Measurements from ENCODE around the gene CHST11. TPM values are rescaled to one million over a fixed set of nuclear protein-coding genes. Genes with fewer than 3 reads are reported as not detected.

Gene CHST11
- total RNA-seq, 4 donors from 2014 or later, result 5.7 to 15.7 (median 7.1) TPM

DNA sequence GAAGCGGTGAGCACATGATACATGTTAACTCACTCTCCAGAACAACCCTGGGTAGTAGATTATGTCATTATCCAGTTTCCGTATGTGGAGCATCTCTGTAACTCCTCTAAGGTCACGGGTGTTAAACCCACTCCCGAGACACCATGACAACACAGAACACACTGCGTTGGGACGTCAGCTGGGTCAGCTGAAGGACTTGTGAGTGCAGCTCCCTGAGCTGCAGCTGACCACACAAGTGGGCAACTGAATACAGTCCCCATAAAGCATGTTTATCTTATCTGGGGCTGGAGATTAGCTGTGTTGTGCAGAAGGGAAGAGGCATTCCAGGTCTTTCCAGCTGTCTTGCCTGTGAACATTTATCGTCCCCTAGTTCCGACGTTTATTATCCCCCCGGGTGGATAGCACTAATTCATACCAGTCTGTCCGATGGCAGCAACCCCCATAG is 211.5 kb downstream of the CHST11 start:
- Histone ChIP-seq H3K27ac (replicated peaks in 1 of 4) (peak overlapping the region; percentile 20 to 62 (median 41)), H3K9me3 (no peaks in the 10 kb centered on the region), H3K4me3 (no peak overlapping the region), H3K27me3 (no peaks in the 10 kb centered on the region), H3K36me3 (no peaks in the 10 kb centered on the region), H3K4me1 (peaks cover 48 to 67% (median 63%) of the 10 kb centered on the region in 4 donors)
- DNase-seq (ENCODE audit: extremely low spot score), result no peak
- TF ChIP-seq, protein P1, sequence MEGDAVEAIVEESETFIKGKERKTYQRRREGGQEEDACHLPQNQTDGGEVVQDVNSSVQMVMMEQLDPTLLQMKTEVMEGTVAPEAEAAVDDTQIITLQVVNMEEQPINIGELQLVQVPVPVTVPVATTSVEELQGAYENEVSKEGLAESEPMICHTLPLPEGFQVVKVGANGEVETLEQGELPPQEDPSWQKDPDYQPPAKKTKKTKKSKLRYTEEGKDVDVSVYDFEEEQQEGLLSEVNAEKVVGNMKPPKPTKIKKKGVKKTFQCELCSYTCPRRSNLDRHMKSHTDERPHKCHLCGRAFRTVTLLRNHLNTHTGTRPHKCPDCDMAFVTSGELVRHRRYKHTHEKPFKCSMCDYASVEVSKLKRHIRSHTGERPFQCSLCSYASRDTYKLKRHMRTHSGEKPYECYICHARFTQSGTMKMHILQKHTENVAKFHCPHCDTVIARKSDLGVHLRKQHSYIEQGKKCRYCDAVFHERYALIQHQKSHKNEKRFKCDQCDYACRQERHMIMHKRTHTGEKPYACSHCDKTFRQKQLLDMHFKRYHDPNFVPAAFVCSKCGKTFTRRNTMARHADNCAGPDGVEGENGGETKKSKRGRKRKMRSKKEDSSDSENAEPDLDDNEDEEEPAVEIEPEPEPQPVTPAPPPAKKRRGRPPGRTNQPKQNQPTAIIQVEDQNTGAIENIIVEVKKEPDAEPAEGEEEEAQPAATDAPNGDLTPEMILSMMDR (IDR thresholded peaks at IDR 0.05), result no peak
- TF ChIP-seq POLR2A (IDR thresholded peaks at IDR 0.05; ENCODE audit: low read depth) (no peak), EP300 (IDR thresholded peaks at IDR 0.05) (no peak), POLR2AphosphoS5 (IDR thresholded peaks at IDR 0.05) (no peak)
- WGBS, result 47% methylated on average over 11 of the region's 11 CpGs
- intact Hi-C loops (cut with DNase I), result no loop called here

DNA sequence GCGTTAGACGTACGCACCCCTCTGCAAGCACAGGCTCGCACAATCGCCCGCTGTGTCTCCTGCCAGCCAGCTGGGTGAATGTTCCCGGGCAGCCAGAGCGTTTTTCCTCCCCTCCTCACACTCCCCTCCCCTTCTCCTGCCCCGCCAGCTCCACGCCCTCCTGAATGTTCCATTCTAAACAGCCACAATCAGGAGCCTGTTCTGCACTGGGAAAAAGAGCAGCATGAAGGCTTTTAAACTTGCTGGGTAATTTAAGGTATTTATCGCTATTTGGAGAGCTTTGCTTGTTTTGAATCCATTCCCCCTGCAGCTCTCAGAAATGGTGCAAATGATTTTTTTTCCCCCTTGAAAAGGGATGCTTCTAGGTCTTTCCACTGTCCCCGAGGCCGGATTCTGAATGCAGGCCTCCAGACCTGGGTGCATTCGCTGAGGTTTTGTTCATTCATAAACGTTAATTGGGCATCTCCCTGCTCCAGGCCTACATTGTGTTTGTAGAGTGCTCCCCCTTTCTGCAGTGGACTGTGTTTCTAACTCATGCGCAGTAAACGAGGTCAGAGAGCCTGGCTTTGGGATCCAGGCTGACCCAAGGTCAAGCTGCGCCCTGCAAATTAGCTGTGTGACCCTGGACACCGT is 212.5 kb downstream of the CHST11 start:
- Histone ChIP-seq H3K36me3 (no peaks in the 10 kb centered on the region), H3K4me3 (peak overlapping the region in 1 of 4 donors; percentile 7), H3K4me1 (peaks cover 53 to 73% (median 68%) of the 10 kb centered on the region in 4 donors), H3K27me3 (no peaks in the 10 kb centered on the region), H3K27ac (replicated peaks in 1 of 4) (peak overlapping the region; percentile 24 to 62 (median 46)), H3K9me3 (no peaks in the 10 kb centered on the region)
- intact Hi-C loops (cut with DNase I), result no loop called here
- TF ChIP-seq POLR2A (IDR thresholded peaks at IDR 0.05; ENCODE audit: low read depth) (no peak), POLR2AphosphoS5 (IDR thresholded peaks at IDR 0.05) (peak in 1 of 2 donors; percentile 15), EP300 (IDR thresholded peaks at IDR 0.05) (no peak)
- TF ChIP-seq, protein P1 (IDR thresholded peaks at IDR 0.05), result peak in 1 of 3 experiments; percentile 16
- no peak for DNase-seq (ENCODE audit: extremely low spot score)
- 52% methylated on average over 19 of the region's 19 CpGs for WGBS

DNA sequence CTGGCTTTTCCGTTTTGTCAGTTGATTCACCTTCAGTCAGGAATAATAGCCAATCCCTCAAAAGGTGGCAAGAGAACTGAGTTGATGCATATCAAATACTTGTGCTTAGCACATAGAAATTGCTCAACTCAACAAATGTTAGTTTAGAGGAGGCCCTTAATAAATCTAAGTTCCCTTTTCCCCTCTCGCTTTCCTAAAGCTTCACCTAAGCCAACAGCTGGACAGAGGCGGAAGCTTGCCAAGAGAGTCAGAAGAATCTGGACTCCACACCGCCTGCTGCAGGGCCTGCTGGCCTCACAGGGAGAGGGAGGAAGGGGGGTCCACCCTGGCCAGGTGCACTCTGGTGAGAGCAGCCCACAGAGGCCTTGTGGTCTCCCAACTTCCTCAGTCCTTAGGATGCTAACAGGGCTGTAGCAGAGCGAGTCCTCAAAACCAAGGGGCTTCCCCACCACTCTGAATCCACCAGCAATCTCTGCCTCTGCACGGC is 213.1 kb downstream of the CHST11 start:
- no peak overlapping the region for H3K4me3 ChIP-seq
- peaks cover 53 to 70% (median 67%) of the 10 kb centered on the region in 4 donors for H3K4me1 ChIP-seq
- H3K27me3 ChIP-seq, result no peaks in the 10 kb centered on the region
- TF ChIP-seq POLR2A (IDR thresholded peaks at IDR 0.05; ENCODE audit: low read depth) (no peak), POLR2AphosphoS5 (IDR thresholded peaks at IDR 0.05) (no peak), EP300 (IDR thresholded peaks at IDR 0.05) (no peak)
- TF ChIP-seq, protein P1 (IDR thresholded peaks at IDR 0.05), result no peak
- H3K9me3 ChIP-seq, result no peaks in the 10 kb centered on the region
- H3K36me3 ChIP-seq, result no peaks in the 10 kb centered on the region
- 61% methylated on average over 6 of the region's 6 CpGs for WGBS
- H3K27ac ChIP-seq (replicated peaks in 1 of 4), result peak overlapping the region; percentile 24 to 62 (median 44)
- no peak for DNase-seq (ENCODE audit: extremely low spot score)
- intact Hi-C loops (cut with DNase I), result no loop called here

DNA sequence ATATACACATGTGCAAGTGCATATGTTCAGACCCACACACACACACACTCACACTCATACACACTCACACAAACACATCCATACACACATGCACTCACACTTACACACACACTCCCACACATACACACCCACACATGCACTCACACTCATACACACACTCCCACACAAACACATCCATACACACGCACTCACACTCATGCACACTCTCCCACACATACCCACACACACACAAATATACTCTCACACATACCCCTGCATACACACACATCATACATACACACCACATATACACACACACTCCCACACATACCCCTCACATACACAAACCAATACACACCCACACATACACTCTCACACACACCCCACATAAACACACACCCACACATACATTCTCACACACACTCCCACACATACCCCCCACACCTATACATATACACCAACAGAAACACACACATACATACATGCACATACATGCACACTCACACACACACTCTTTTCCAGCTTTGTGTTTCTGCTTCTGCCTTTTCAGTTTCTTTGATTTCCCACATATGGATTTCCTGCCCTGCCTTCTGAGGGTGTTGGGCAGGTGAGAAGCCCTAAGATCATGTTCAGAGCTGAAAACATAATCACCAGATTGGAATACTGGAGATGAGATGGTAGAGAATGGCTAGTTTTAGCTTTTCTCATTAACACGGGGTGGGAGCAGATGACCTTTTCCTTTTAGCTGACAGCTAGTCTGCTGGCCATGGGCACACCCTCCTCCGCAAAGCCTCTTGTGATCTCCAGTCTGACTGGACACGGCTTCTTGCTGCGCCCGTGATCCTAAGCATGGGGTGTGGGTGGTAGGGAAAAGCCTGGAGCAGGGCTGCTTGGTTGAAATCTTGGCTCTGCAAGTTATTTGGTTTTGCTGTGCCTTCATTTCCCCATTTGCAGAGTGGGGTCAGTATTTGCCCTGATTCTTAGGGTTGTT is 214.0 kb downstream of the CHST11 start:
- Histone ChIP-seq H3K27me3 (no peaks in the 10 kb centered on the region), H3K9me3 (no peaks in the 10 kb centered on the region), H3K27ac (replicated peaks in 1 of 4) (peak overlapping the region; percentile 56 to 69 (median 64)), H3K4me3 (no peak overlapping the region), H3K36me3 (no peaks in the 10 kb centered on the region), H3K4me1 (peaks cover 53 to 70% (median 67%) of the 10 kb centered on the region in 4 donors)
- no peak for DNase-seq (ENCODE audit: extremely low spot score)
- intact Hi-C loops (cut with DNase I), result no loop called here
- no peak for TF ChIP-seq POLR2AphosphoS5 (IDR thresholded peaks at IDR 0.05)
- TF ChIP-seq, protein P1 (IDR thresholded peaks at IDR 0.05), result no peak
- TF ChIP-seq EP300 (IDR thresholded peaks at IDR 0.05), result no peak
- no peak for TF ChIP-seq POLR2A (IDR thresholded peaks at IDR 0.05; ENCODE audit: low read depth)
- WGBS, result 44% methylated on average over 6 of the region's 6 CpGs

Measured in esophagus muscularis mucosa (tissue), 4 donors.